ENCODE measurements around the gene ZKSCAN7. TPM values are rescaled to one million over a fixed set of nuclear protein-coding genes. Genes with fewer than 3 reads are reported as not detected.
A peak's percentile ranks its signal among the peaks of the same experiment; 100 is the strongest.

ZKSCAN7 gene
- 0.95 and 1.9 TPM in 2 replicates for total RNA-seq
- 0.75 and 0.83 TPM in 2 replicates for polyA plus RNA-seq
- 0.56 and 0.72 TPM in 2 replicates for polyA plus RNA-seq (2011; cell fraction: cytosol; rRNA removed)
- polyA plus RNA-seq (2011; cell fraction: nucleus; rRNA removed), result 1.7 and 2.1 TPM in 2 replicates
- 0.49 and 0.51 TPM in 2 replicates for polyA plus RNA-seq (2012)
- polyA minus RNA-seq, result 1.3 and 1.9 TPM in 2 replicates
- not detected for polyA minus RNA-seq (2011; cell fraction: cytosol; rRNA and poly(A)+ RNA removed)
- polyA minus RNA-seq (2011; cell fraction: nucleus; rRNA and poly(A)+ RNA removed), result 1.1 and 1.6 TPM in 2 replicates
- percentile 37 among the genes with signal in this experiment for Bru-seq, nascent RNA
- percentile 19 among the genes with signal in this experiment for BruChase-seq, experiment 1, labeled RNA remaining after a 6-hour chase
- BruChase-seq, experiment 2, labeled RNA remaining after a 2-hour chase, result percentile 28 among the genes with signal in this experiment
- long read RNA-seq, result 0 reads

- ChIA-PET CTCF (interaction anchor here (1.2 to 1.7 kb wide), 2 partner anchors 70 to 359 kb away, joined by 3 read pairs; partner anchors contain the start of gene ZNF197), POLR2A (no interaction called here)
- Histone ChIP-seq H3K36me3 (ENCODE audit: control insufficient read depth in 2 of 2, extremely low read depth in 1 of 2, insufficient read depth in 2 of 2, low read length in 2 of 2) (no peaks in the 10 kb centered on the region), H3K27ac (ENCODE audit: insufficient read depth, low read depth, low read length) (no peak within 1 kb of the TSS), H3K9ac (replicated peaks; ENCODE audit: extremely low read depth, insufficient read depth, low read length) (peak within 1 kb of the TSS; percentile 65), H4K20me1 (replicated peaks; ENCODE audit: control insufficient read depth, extremely low read depth, insufficient read depth, low read length) (no peaks in the 10 kb centered on the region), H2AFZ (ENCODE audit: low read depth, low read length) (peak within 1 kb of the TSS; percentile 99), H3K4me3 (replicated peaks in 1 of 3; ENCODE audit: insufficient read depth in 1 of 3, low read depth in 1 of 3, low read length in 3 of 3) (peak within 1 kb of the TSS; percentile 78 to 87 (median 82)), H3K79me2 (ENCODE audit: control insufficient read depth, insufficient read depth, low read length) (no peaks in the 10 kb centered on the region), H3K9me1 (replicated peaks; ENCODE audit: control insufficient read depth, extremely low read depth, insufficient read depth, low read length) (no peaks in the 10 kb centered on the region), H3K9me3 (replicated peaks; ENCODE audit: control insufficient read depth, insufficient read depth, low read length) (no peaks in the 10 kb centered on the region), H3K4me1 (ENCODE audit: control insufficient read depth, extremely low read depth, insufficient read depth, low read length) (peaks cover 11% of the 10 kb centered on the region), H3K4me2 (ENCODE audit: insufficient read depth, low read length) (peak within 1 kb of the TSS; percentile 95), H3K27me3 (ENCODE audit: control insufficient read depth in 2 of 2, insufficient read depth in 2 of 2, low read length in 2 of 2) (no peaks in the 10 kb centered on the region)
- TF ChIP-seq CTCF (IDR thresholded peaks at IDR 0.05; ENCODE audit: extremely low read depth in 1 of 2, insufficient read depth in 1 of 2, low read depth in 1 of 2, low read length in 2 of 2) (peak in 1 of 2 donors; percentile 39), JUN (IDR thresholded peaks at IDR 0.05; ENCODE audit: borderline replicate concordance, insufficient read depth, insufficient read length, low read depth) (no peak), POLR2AphosphoS5 (IDR thresholded peaks at IDR 0.05; ENCODE audit: insufficient read depth, low read depth, low read length) (peak; percentile 44), POLR2A (IDR thresholded peaks at IDR 0.05; ENCODE audit: low read depth, low read length) (peak; percentile 48)
- TSS peak; percentile 80 for BruUV-seq (replicated peaks)
- FAIRE-seq (peak; percentile 56), DNase-seq (ENCODE audit: low read depth, low spot score) (peak; percentile 42)
- dilution Hi-C loops (cut with MboI; ENCODE audit: extremely low pct_ligation_motif_present, low sequenced_read_pairs) (no loop called here), intact Hi-C loops (cut with micrococcal nuclease) (loop anchor here (2.0 to 10.0 kb wide), 2 partner anchors 70 to 470 kb away; partner anchors contain the start of genes CLEC3B and ZNF197)
These were observed at the start of gene ZKSCAN7 for GRCh38 chr3:44554626-44555592. TSS of gene ZKSCAN7 (plus strand) at chr3:44555193. CDS start at chr3:44557048, 1,855 bp downstream.
